Embryonic facial prominence (tissue), 1 donor: ENCODE measurements around the gene MAGEA11.
"Not testable (repeated sequence)": the region's sequence is repeated elsewhere in the genome, so short reads cannot be mapped to it uniquely, and the experiment has no call there.

Source experiments
- DNase-seq: peaks from one replicate; pipeline ENCODE4 v3.0.0-alpha.2; 2016; ENCODE audit errors: extremely low spot score

Gene MAGEA11

GRCh38 chrX:149718757-149719156 is 6.9 kb downstream of the MAGEA11 start:
- no peak for DNase-seq

- DNase-seq: no peak
Observed at GRCh38 chrX:149720021-149720689, 8.3 kb downstream of the MAGEA11 start.

- DNase-seq: not testable (repeated sequence)
Observed at GRCh38 chrX:149721241-149721640, 9.4 kb downstream of the MAGEA11 start.

- no peak for DNase-seq
Observed at GRCh38 chrX:149721778-149722177, 9.9 kb downstream of the MAGEA11 start.

- not testable (repeated sequence) for DNase-seq
Observed at GRCh38 chrX:149723583-149724118, 11.8 kb downstream of the MAGEA11 start.

- not testable (repeated sequence) for DNase-seq
Observed at GRCh38 chrX:149727308-149727707, 15.4 kb downstream of the MAGEA11 start.

GRCh38 chrX:149742269-149742668 is 30.4 kb downstream of the MAGEA11 start:
- DNase-seq: not testable (repeated sequence)

- DNase-seq: not testable (repeated sequence)
Observed at GRCh38 chrX:149746390-149747007, 34.6 kb downstream of the MAGEA11 start.

GRCh38 chrX:149757206-149758067 is 45.6 kb downstream of the MAGEA11 start:
- DNase-seq: no peak

- no peak for DNase-seq
Observed at GRCh38 chrX:149758068-149758714, 46.3 kb downstream of the MAGEA11 start.

- not testable (repeated sequence) for DNase-seq
Observed at GRCh38 chrX:149758715-149759078, 46.8 kb downstream of the MAGEA11 start.

- DNase-seq: no peak
Observed at GRCh38 chrX:149759824-149760223, 48.0 kb downstream of the MAGEA11 start.

- no peak for DNase-seq
Observed at GRCh38 chrX:149760965-149761364, 49.1 kb downstream of the MAGEA11 start.

GRCh38 chrX:149761858-149762674 is 50.2 kb downstream of the MAGEA11 start:
- not testable (repeated sequence) for DNase-seq

- no peak for DNase-seq
Observed at GRCh38 chrX:149762696-149763614, 51.1 kb downstream of the MAGEA11 start.
